NCI-H69 (cell line): ENCODE results near the gene CACTIN.
"Not testable (repeated sequence)": the region's sequence is repeated elsewhere in the genome, so short reads cannot be mapped to it uniquely, and the experiment has no call there.

ENCODE experiments used
- DNase-seq: peaks from one replicate; lab custom pipeline; 2025; lab: John Stamatoyannopoulos, UW

The CACTIN gene

GRCh38 chr19:3626473-3627350 is at the start of gene CACTIN:
Gene CACTIN (minus strand): TSS chr19:3626790. CDS start chr19:3626762, 28 bp downstream.
- DNase-seq, result peak; percentile 99

GRCh38 chr19:3674784-3675543 is 48.4 kb upstream of the CACTIN start:
- DNase-seq, result no peak

GRCh38 chr19:3673506-3674439 is 47.2 kb upstream of the CACTIN start:
- no peak for DNase-seq

- no peak for DNase-seq
Observed at GRCh38 chr19:3672993-3673392, 46.4 kb upstream of the CACTIN start.

GRCh38 chr19:3672575-3672948 is 46.0 kb upstream of the CACTIN start:
- DNase-seq, result no peak

- no peak for DNase-seq
Observed at GRCh38 chr19:3671680-3672574, 45.3 kb upstream of the CACTIN start.

- no peak for DNase-seq
Observed at GRCh38 chr19:3670796-3671679, 44.4 kb upstream of the CACTIN start.

GRCh38 chr19:3669947-3670795 is 43.6 kb upstream of the CACTIN start:
- no peak for DNase-seq

- no peak for DNase-seq
Observed at GRCh38 chr19:3669082-3669946, 42.7 kb upstream of the CACTIN start.

GRCh38 chr19:3668331-3669081 is 41.9 kb upstream of the CACTIN start:
- no peak for DNase-seq

- no peak for DNase-seq
Observed at GRCh38 chr19:3667766-3668165, 41.2 kb upstream of the CACTIN start.

- DNase-seq, result no peak
Observed at GRCh38 chr19:3667037-3667638, 40.5 kb upstream of the CACTIN start.

GRCh38 chr19:3666545-3666856 is 39.9 kb upstream of the CACTIN start:
- DNase-seq, result not testable (repeated sequence)

- peak; percentile 49 for DNase-seq
Observed at GRCh38 chr19:3665681-3666544, 39.3 kb upstream of the CACTIN start.

- no peak for DNase-seq
Observed at GRCh38 chr19:3664879-3665642, 38.5 kb upstream of the CACTIN start.
